NCI-H1092 treated with DMSO at 0.1 percent for 48 hours (cell line): ENCODE results near the gene PIK3AP1.
A peak's percentile ranks its signal among the peaks of the same experiment; 100 is the strongest.

ENCODE experiments used
- DNase-seq: peaks from one replicate; lab custom pipeline; 2025; lab: John Stamatoyannopoulos, UW

PIK3AP1 gene

GRCh38 chr10:96642530-96642929 lies 77.8 kb downstream of the PIK3AP1 start:
- no peak for DNase-seq

GRCh38 chr10:96641396-96642295 lies 78.7 kb downstream of the PIK3AP1 start:
- DNase-seq: no peak

- peak; percentile 34 for DNase-seq
Measured at GRCh38 chr10:96639899-96640298, 80.4 kb downstream of the PIK3AP1 start.

GRCh38 chr10:96638696-96639095 lies 81.6 kb downstream of the PIK3AP1 start:
- no peak for DNase-seq

GRCh38 chr10:96638120-96638519 lies 82.2 kb downstream of the PIK3AP1 start:
- DNase-seq: no peak

GRCh38 chr10:96637709-96638108 lies 82.6 kb downstream of the PIK3AP1 start:
- no peak for DNase-seq

DNA sequence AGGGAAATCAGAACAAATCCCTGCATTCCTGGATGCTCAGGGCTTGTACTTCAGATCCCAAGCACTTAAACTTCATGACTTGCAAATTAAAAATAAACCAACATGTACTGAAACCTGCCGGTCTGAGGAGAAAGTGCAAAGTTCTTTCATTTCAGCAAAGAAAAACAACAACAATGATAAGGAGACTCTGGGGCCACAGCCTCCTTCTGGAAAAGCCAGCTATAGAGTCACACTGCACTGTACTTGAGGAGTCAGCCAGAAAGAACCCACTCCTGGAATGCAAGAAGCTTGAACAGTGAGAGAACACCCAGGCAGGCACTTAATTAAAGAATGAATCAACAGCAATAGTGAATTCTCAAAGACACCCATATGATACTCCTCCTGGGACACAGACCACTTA lies 83.8 kb downstream of the PIK3AP1 start:
- DNase-seq: no peak

- peak; percentile 18 for DNase-seq
Measured at GRCh38 chr10:96632974-96633710, 87.2 kb downstream of the PIK3AP1 start.

GRCh38 chr10:96627292-96627691 lies 93.0 kb downstream of the PIK3AP1 start:
- DNase-seq: no peak

DNA sequence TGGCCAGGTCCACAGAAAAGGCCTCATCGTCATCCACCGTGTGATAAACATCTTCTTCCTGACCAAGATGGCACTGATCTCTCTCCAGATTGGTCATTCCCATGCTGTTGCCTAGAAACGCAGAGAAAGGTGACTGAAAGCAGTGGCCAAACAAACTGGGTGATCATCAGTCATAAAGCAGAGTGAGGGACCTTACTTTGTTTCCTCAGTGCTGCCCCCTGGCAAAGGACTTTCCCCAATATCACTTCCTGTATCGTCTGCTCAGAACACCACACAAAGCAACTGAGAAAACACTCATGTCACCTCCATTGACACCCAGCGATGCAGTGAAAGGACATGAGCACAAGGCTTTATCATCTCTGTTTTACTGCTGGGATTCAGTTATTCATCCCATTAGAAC lies 93.5 kb downstream of the PIK3AP1 start:
- no peak for DNase-seq

DNA sequence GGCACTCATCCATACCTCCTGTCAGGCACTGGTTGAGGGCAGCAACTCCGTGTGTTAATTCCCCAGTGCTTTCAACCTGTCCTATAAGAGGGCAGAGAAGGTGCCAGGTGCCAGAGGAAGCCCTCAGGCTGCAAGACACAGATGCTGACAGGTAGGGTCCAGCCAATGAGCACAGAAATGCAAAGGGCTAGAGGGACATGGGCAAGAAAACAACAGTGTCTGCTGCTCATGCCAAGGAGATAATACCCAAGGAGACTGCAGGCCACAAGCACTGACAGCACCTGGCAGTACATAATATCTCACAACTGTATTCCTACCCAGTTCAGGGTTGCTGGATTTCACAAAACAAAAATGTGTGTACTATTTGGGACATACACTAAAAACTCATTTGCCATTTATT lies 95.1 kb downstream of the PIK3AP1 start:
- DNase-seq: no peak

GRCh38 chr10:96622013-96622787 lies 98.1 kb downstream of the PIK3AP1 start:
- DNase-seq: no peak

- no peak for DNase-seq
Measured at GRCh38 chr10:96619796-96620773, 100.2 kb downstream of the PIK3AP1 start.

- DNase-seq: no peak
Measured at GRCh38 chr10:96619120-96619519, 101.2 kb downstream of the PIK3AP1 start.

DNA sequence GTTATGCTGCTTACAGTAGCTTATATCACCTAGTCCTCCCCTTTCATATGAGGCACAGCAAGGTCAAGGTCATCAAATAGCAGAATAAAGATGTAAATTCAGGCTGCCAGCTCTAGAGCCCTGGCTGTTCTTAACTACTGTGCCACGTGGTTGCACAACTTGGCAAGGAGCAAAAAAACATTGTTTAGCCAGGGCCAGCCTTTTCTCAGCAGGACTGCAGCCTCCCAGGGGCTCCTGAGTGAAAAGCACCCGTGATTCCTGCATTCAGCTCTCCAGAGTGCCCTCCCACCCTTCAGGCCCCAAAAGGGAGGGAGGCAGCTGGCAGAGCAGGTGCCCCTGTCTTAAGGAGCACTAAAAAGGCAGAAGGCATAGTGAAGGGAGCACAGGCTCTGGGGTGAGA lies 101.7 kb downstream of the PIK3AP1 start:
- DNase-seq: peak; percentile 76

DNA sequence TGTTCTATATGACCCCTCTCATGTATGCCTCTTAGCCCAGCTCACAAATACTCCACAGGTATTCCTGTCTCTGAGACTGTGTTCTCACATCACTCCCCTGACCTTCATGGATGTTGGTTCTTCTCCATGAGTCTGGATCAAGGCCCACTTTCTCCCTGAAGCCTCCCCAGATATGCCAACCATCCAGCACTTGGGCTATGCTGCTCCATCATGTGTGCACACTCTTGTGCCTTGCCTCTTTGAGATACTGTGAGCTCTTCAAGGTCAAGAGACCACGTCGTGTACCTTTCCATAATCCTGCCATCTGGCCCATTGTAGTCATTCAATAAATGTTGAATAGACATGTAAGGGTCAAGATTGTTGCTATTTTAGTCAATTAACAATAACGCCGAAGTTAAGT lies 103.4 kb downstream of the PIK3AP1 start:
- no peak for DNase-seq

- DNase-seq: peak; percentile 25
Measured at GRCh38 chr10:96614515-96614914, 105.8 kb downstream of the PIK3AP1 start.

- DNase-seq: no peak
Measured at GRCh38 chr10:96613576-96613975, 106.7 kb downstream of the PIK3AP1 start.

GRCh38 chr10:96612055-96612830 lies 108.1 kb downstream of the PIK3AP1 start:
- DNase-seq: peak; percentile 83

DNA sequence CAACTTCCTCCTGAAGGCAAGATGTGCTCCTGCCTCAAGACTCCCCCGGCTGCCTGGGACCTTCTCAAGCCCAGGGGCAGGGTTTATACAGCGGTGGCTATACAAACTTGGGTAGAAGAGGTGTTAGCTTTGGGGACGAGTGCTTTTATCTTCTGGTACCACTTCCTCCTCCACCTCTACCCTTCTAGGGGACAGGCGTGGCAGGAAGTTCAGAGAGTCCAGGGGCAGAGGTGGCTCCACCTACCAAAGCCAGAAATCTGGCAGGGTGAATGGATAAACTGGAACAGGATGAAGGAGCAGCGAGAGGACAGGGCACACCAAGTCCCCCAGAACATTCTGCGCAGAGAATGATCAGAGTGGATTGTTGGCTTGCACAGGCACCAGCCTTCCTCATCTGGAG lies 109.5 kb downstream of the PIK3AP1 start:
- no peak for DNase-seq
